HG03159 (cell line): ENCODE measurements around the gene GCN1.
"Not testable (repeated sequence)": the region's sequence is repeated elsewhere in the genome, so short reads cannot be mapped to it uniquely, and the experiment has no call there.

Source experiments
- ATAC-seq: cut with Tn5 transposase; IDR thresholded peaks from one replicate; pipeline ENCODE4 v1.9.1; 2021; ENCODE audit warnings: mild to moderate bottlenecking, moderate library complexity; ENCODE audit not compliant: unreplicated experiment

GCN1 gene, protein sequence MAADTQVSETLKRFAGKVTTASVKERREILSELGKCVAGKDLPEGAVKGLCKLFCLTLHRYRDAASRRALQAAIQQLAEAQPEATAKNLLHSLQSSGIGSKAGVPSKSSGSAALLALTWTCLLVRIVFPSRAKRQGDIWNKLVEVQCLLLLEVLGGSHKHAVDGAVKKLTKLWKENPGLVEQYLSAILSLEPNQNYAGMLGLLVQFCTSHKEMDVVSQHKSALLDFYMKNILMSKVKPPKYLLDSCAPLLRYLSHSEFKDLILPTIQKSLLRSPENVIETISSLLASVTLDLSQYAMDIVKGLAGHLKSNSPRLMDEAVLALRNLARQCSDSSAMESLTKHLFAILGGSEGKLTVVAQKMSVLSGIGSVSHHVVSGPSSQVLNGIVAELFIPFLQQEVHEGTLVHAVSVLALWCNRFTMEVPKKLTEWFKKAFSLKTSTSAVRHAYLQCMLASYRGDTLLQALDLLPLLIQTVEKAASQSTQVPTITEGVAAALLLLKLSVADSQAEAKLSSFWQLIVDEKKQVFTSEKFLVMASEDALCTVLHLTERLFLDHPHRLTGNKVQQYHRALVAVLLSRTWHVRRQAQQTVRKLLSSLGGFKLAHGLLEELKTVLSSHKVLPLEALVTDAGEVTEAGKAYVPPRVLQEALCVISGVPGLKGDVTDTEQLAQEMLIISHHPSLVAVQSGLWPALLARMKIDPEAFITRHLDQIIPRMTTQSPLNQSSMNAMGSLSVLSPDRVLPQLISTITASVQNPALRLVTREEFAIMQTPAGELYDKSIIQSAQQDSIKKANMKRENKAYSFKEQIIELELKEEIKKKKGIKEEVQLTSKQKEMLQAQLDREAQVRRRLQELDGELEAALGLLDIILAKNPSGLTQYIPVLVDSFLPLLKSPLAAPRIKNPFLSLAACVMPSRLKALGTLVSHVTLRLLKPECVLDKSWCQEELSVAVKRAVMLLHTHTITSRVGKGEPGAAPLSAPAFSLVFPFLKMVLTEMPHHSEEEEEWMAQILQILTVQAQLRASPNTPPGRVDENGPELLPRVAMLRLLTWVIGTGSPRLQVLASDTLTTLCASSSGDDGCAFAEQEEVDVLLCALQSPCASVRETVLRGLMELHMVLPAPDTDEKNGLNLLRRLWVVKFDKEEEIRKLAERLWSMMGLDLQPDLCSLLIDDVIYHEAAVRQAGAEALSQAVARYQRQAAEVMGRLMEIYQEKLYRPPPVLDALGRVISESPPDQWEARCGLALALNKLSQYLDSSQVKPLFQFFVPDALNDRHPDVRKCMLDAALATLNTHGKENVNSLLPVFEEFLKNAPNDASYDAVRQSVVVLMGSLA (N-terminal part only)

GRCh38 chr12:120194534-120195395 lies at the start of gene GCN1:
Gene GCN1 (minus strand): TSS chr12:120194715. CDS start chr12:120194697, 18 bp downstream.
- ATAC-seq, result peak; percentile 82

DNA sequence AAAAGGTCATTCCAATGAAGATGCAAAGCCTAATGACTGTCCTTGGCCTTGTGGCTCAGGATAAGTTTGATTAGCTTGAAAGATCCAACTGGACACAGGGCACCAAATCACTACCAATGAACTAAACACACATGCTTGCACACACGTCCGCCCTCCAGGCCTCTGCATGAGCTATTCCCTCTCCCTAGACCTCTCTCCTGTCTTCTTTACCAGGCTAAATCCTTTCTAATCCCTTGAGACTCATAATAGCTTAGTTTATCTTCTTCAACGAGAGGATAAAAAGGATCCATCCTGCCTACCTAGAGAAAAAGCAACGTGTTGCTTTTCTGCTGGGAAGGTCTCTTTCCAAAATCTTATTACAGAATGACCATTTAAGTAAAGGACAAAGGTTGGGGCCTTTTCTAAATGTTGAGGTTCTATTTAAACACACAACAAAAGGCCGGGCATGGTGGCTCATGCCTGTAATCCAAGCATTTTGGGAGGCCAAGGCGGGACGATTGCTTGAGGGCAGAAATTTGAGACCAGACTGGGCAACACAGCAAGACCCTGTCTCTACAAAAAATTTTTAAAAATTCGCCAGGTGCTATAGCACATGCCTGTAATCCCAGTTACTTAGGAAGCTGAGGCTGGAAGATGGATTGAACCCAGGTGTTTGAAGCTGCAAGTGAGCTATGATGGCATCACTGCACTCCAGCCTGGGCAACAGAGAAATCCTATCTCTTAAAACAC lies 48.6 kb upstream of the GCN1 start:
- ATAC-seq, result no peak

DNA sequence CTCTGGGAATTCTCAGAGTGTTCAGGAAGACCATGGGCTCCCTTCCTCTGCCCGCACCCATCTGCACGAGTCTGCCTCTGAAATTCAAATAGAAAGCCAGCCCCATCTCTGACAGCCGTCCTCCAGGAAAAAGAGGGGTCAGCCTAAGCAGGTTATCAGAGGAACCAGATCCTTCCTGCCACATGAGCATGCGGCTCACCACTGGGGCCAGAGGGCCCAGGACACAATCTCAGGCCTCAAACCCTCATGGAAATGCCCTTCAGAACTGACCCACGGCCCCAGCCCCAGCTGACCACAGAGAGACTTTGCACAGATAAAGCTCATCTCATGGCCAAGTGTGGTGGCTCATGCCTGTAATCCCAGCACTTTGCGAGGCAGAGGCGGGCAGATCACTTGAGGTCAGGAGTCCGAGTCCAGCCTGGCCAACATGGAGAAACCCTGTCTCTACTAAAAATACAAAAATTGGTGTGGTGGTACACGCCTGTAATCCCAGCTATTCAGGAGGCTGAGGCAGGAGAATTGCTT lies 47.8 kb upstream of the GCN1 start:
- ATAC-seq, result no peak

- ATAC-seq, result no peak
Observed at GRCh38 chr12:120241561-120242274, 47.2 kb upstream of the GCN1 start.

DNA sequence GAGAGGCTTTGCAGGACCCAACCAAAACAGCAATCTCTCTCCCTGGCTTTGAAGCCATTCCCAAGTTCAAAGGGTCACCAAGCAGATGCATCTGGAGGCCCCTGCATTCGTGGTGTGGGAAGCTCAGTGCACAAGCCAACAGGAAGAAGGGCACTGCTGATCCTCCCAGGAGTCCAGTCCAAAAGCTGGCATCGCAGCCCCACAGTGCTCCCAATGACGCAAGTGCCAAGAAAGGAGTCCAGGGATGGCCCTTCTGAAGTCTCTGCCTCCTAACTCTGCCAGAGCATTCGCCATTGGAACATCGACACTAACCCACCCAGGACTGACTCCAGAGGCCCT lies 45.9 kb upstream of the GCN1 start:
- no peak for ATAC-seq

DNA sequence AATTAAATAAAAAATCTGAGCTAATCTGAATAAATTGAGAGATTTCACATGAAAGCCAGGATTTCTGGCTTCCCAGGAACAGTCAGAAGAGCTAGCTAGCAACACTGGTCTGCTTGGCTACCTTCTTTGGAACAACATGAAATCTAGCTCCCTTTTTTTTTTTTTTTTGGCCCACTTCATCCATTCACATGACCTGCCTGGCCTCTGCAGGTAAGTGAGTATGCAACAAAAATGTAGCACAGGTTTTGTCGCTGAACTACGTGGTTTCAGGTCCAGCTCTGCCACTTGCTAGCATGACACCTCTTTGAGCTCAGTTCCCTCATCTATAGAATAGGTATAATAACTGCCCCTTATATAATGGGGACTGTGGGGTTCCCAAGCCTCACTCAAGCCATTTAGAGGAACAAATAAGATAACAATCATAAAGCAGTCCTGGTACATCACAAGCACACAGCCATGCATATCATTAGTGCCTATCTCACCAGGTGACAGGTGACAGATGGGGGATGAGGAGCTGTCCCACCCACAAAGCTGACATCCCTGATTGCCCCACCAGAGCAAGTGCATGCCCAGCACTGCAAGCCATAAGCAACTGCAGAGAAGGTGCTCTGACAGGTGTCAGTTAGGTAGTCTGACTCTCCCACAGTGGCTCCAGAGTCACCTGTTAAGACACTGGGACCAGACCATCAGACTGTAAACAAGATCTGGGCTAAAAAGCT lies 45.4 kb upstream of the GCN1 start:
- ATAC-seq, result no peak

DNA sequence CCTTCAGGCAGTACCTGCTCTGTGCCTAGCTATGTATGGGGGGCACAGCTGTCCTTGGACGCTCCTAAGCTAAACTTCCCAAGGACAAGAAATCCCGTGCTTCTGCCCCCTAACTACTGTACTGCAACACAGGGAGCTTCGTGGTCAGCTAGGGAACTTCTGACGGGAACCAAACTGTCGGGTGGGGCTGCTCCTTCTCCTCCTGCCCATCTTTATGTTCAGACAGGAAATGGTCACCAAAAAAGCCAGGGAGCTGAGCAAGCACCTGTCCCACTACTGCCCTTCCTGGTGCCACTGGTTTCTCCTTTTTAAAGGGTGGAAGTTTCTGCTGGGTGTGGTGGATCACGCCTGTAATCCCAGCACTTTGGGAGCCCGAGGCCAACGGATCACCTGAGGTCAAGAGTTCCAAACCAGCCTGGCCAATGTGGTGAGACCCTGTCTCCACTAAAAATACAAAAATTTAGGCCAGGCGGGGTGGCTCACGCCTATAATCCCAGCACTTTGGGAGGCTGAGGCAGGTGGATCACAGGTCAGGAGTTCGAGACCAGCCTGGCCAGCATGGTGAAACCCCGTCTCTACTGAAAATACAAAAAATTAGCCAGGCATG lies 44.4 kb upstream of the GCN1 start:
- ATAC-seq, result no peak

GRCh38 chr12:120238217-120238616 lies 43.7 kb upstream of the GCN1 start:
- ATAC-seq, result no peak

GRCh38 chr12:120237360-120238171 lies 43.1 kb upstream of the GCN1 start:
- ATAC-seq, result no peak

DNA sequence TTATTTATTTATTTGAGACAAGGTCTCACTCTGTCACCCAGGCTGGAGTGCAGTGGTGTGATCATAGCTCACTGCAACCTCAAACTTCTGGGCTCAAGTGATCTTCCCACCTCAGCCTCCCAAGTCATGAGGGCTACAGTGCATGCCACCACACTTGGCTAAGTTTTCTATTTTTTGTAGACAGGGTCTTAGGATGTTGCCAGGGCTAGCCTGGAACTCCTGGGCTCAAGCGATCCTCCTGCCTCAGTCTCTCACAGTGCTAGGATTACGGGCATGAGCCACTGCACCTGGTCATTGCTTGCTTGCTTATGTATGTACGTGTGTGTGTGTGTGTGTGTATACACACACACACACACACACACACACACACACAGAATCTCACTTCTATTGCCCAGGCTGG lies 42.3 kb upstream of the GCN1 start:
- not testable (repeated sequence) for ATAC-seq

DNA sequence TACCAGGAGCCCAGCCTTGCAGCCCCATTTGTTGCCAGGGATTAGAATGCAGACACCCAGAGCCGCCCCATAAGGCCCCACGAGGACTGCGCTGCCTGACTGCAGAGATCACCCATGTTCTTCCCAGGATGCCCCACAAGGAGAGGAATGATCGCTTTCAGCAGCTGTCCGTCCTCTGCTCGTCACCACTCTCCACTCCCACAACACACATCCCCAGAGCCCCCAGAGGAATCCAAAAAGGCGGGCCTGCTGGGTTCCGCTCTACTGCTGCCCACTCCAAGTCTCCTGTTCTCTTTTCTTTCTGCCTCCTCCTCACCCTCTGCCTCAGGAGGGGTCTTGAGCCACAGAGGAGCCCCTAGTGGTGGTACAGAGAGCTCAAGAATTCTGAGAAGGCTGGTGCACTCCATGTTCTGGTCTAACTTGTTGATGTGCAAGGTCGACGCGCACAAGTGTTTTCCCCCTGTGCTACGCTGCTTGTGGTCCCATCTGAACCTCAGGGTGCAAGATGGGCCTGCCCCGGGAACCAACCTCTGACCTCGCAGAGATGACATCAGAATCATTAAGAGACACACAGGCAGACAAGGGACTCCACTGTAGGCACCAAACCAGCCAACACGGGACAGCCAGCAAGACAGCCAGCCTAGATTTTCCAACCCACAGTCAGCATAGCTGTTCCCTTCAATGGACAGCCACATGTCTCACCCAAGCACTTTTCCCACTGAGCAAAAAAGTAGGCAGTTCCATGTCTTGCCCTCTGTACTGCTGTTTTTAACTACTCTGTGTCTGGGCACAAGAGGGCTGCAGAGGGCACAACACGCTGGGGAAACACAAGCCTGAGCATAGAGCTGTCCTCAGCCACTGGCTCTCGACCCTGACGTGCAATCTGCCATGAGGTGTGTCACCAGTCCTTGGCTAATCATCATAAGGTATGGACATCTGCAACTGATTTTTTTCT lies 41.1 kb upstream of the GCN1 start:
- ATAC-seq, result no peak

DNA sequence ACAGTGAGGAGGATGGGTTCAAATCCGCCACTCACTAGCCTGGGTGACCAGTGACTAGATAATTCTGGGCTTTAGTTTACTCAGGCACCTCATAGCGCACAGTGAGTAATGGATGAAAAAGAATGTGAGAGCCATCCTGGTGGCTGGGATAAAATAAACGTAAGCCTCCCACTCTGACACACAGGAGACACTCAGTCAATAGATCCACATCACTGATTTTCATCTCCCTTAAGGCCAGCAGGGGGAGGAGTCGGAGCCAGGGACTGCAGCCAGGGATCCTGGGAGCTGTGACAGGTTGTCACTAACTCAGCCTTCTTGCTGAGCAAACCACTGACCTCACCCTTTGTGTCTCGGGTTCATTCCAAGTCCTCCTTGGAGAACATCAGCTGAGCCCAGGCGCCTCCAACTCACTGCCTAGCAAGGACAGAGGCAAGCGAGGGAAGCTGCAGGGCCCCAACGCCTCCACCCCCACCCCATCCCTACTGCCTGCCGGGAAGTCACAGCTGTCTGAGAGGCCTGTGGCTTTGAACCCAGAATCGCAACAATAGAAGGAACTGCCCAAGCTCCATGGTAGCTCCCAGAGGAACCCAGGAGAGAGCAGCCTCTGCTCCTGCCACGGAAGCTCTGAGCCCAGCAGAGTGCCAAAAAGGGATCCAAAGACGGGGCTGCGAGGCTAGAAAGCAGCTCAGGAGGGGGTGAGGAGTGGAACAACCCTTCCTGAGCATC lies 40.3 kb upstream of the GCN1 start:
- no peak for ATAC-seq

DNA sequence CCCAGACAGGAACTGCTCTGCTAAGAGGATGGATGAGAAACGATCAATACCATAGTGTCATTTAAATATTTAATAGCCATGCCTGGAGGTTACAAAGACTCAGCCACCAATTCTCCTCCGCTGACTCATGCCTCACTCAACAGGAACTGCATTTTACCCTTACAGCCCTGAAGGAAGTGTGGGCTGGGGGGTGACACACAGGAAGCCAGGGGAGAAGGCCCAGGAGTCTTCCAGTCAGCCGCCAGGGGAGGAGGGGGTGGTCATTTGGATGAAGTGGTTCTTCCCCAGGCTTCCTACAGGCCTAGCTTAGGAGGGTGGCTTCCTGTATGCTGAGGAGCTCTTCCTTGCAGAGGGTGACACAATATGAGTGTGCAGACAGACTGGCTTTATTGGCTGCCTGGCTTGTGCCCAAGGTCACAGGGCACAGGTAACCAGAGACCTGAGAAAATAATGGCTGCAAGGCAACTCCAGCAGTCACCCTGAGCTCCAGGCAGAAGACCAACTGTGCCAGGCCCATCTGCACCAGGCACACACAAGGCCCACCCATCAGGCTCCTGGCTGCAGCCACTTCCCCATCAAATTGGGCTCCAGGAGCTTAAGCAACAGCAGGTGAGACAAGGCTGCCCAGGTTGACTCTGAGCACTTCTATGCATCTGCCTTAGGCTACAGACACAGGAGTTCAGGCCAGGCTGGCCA lies 36.9 kb upstream of the GCN1 start:
- ATAC-seq, result no peak

DNA sequence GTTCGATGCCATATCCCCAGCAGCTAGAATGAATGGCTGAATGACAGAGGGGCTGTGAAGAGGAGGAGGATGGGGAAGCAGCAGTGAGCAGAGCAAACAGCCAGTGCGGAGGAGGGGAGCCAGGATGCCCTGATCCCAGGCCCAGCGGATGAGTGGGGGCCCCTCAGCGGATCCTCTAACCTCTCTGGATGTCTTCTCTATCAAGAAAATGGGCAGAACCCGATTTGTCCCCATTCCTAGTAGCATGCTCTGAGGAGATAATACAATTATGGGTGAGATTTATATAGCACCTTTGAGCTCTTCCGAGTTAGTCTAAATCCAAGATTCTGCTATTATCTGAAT lies 36.4 kb upstream of the GCN1 start:
- ATAC-seq, result no peak
